ENCODE results near the gene TSSC4.
"Not testable (repeated sequence)": the region's sequence is repeated elsewhere in the genome, so short reads cannot be mapped to it uniquely, and the experiment has no call there.

The TSSC4 gene

DNA sequence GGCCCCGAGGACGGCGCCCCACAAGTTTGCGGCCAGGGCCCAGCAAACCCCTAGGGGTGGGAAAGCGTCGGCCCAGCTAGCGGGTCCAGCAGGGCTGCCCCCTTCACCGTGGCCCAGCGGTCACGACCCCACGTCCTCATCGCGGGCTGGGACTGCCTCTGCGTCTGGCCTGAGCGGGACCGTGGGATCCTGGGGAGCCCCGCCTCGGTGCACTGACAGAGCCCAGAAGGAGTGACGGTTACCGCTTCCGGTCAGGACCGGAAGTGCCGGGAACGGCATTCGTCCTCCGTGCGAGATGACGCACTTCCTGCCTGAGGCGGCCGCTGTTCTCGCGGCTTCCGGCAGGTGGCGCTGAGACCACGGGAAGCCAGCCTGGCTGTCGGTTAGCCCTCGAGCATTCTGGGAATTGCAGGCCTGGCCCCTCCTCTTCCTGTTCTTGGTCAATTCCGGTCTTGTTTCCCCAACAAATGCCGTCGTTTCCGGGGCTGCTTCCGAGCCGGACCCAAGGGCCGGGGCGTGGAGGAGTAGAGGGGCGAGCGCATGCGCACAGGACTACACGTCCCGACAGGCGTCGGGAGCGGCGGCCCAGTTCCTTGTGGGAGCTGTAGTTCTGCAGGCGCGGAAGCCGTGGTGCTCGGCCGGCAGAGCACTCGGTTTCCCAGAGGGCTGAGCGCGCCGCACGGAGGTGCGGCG is at the start of gene TSSC4:
Gene TSSC4 (plus strand): TSS at position 682 of the 693 bp plus-strand sequence. CDS start 1,884 bp downstream, outside the sequence.
- DNase-seq = peak; percentile 99

DNA sequence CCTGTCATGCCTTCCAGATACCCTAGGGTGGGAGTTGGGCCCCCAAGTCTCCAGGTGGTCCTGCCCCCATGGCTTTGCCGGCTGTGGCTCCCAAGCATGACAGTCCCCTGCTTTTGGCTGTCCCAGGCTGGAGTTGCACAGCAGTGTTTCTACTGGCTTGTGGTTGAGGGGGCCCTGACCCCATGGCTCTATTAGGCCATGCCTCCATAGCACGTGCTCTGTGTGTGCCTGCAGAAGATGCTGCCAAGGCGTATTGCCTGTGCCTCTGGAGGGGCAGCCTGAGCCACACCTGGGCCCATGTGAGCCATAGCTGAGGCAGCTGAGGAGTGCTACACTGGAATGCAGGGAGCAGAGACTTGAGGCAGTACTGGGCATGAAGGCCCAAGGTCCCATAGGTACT is 48.8 kb upstream of the TSSC4 start:
- no peak for DNase-seq

DNA sequence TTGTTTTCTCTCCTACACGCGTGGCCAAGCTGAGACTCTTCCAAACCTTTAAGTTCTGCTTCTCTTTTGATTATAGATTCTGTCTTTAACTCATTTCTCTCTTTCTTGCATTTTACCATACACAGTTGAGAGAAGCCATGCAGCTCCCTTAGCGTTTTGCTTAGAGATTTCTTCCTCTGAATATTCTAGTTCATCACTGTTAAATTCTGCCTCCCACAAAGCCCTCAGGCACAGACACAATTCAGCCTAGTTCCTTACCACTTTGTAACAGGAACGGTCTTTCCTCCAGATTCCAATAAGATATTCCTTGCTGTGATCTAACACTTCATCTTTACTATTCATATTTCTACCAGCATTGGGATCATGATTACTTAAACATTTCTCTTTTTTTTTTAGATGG is 48.1 kb upstream of the TSSC4 start:
- no peak for DNase-seq

DNA sequence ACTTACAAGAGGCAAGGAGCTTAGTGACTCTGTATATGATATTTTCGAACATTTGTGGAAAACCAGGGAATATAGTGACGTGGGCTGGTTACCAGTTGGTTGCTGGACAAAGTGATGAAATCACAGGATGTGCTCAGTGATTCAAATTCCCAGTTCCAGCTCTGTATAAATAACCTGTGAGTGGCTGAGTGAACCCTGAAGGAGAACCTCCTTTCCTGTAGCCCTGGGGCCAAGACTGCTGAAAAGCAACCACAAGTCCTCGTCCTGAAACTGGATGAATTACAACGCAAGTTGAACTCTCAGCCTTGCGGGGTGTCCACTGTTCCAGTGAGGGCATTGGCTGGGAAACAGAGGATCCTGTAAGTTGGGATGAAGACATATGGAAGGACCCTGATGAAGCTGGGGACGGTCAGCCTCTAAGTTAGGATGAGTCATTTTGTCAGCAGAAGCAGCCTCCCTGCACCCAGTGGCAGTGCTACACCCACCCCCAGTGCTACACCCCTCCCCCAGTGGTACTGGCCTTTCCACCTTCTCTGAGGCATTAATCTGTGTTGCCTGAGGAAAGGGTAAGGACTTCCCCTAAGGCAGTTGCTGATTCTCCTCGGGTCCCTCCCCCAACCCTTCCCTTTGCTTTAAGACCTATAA is 45.4 kb upstream of the TSSC4 start:
- no peak for DNase-seq

DNA sequence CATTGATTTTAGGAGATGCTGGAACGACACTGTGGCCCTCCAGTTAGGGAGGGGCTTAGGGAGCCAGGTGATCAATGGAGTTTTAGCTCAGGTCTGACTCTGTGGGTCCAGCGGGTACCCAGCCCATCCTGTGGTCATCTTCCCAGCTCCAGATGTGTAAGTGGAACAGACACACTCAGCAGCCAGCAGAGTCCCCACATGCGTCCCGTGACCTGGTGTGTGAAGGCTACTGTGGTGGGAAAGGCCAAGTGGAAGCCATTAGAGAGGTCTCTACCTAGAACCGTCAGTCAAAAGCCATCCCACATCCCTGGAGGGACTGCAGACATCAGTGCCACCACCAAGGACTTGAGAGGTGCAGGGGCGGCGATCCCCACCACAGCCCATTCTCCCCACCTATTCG is 43.3 kb upstream of the TSSC4 start:
- no peak for DNase-seq

DNA sequence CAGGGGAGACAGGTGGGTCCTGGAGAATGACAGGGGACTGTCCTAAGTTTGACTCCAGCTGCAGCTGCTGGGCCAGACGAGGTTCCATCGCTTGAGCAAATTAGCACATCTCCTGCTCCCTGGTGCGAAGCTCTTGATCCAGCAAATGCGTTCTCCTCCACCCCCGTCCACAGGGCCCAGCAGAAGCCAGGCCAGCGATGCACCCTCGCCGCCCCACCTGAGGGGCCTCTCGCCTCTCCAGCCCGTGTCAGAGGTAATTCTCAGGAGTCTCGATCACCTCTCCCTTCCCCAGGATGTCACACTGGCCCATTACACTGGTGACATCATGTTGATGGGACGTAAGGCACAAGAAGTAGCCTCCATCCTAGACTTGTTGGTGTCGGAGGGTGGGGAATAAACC is 42.9 kb upstream of the TSSC4 start:
- DNase-seq = not testable (repeated sequence)

DNA sequence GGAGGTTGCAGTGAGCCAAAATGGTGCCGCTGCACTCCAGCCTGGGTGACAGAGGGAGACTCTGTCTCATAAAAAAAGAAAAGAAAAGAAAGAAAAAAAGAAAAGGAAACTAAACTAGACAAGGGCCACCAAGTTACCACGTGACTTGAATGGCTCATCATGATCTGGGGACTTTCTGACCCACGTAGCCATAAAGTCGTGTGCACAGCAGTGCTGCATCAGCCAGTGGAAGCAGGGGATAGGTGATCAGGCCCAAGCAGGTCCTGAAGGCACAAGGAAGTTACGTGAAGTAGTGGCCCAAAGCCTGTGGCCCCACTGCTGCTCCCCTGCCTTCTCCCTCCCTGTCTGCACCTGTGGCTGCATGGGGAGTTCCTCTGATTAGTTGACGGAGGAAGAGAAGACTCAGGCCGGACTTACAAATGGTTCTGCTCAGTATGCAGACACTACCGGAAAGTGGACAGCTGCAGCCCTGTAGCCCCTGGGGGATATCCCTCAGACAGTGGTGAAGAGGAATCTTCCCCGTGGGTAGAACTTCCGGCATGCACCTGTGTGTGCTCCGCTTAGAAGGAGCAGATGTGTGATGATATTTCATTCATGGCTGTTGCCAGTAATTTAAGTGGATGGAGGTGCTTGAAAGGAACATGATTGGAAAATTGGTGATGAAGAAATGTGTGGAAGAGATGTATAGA is 41.7 kb upstream of the TSSC4 start:
- DNase-seq = no peak

DNA sequence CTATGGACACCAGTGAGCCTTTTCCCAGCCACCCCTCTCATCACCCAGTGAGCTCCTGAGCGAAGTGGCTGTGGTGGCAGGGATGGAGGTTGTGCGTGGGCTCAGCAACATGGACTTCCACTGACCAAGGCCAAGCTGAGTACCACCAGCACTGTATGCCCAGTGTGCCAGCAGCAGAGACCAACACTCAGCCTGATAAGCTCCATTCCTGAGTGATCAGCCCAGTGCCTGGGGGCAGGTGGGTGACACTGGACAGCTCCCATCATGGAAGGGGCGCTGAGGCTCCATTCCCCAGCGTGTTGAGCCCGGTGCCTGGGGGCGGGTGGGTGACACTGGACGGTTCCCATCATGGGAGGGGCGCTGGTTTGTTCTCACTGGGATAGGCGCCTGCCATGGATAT is 41.0 kb upstream of the TSSC4 start:
- no peak for DNase-seq

DNA sequence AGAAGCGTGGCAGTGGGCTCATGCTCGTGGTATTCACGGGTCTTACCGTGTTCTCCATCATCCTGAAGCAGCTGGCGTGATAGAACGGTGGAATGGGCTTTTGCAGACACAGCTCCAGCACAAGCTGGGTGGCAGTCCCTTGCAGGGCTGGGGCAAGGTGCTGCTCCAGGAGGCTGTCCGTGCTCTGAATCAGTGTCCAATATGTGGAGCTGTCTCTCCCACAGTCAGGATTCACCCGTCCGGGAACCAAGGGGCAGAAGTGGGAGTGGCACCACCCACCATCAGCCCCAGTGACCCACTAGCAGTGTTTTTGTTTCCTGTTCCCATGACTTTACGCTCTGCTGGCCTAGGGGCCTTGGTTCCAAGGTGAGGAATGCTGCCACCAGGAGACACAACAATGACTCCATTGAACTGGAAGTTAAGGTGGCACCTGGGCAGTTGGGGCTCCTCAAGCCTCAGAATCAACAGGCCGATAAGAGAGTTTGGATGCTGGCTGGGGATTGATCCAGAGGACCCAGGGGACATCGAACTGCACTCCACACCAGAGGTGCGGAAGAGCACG is 40.4 kb upstream of the TSSC4 start:
- DNase-seq = no peak

DNA sequence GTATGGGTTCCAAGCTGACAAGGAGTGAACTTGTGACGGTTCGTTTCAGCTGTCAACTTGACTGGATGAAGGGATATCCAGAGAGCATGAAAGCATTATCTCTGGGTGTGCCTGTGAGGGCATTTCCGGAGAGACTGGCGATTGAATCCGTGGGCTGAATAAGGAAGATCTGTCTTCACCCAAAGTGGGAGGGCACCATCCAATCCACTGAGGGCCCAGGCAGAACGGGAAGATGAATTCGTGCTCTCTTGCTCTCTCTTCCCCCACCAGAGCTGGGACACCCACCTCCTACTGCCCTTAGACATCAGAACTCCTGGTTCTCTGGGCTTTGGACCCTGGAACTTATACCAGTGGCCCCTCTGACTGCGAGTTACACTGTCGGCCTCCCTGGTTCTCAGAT is 39.0 kb upstream of the TSSC4 start:
- DNase-seq = no peak

DNA sequence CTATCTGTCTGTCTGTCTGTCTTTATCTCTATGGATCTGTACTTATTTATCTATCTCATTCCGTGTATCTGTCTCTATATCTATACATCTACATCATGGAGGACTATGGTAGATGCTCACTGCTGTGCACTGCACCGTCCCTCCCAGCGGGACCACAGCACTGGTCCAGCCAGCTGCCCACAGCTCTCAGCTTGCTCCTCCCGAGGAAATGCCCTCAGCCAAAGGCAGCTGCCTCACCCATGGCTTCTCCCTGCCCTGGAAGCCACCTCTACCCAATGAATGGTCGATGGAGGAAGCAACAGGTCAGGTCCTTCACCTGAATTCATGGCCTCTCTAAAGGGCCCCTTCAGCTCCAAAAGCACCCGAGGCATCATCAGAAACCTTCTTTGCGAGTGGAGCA is 38.1 kb upstream of the TSSC4 start:
- DNase-seq = no peak

DNA sequence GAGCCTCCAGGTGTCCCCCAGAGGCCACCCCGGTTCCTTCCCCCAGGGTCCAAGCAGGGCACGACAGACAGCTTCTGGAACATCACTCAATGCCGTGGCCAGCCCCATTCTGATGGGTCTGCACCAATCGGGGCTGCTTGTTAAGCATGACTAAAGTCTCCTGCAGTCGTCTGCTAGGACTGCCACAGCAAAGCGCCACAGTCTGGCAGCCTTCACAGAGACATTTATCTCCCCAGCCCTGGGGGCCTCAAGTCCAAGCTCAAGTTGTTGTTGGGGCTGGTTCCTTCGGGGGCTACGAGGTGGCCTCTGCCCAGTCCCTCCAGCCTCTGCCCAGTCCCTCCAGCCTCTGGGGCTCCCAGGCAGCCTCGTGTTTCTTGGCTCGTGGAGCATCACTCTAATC is 37.4 kb upstream of the TSSC4 start:
- no peak for DNase-seq

DNA sequence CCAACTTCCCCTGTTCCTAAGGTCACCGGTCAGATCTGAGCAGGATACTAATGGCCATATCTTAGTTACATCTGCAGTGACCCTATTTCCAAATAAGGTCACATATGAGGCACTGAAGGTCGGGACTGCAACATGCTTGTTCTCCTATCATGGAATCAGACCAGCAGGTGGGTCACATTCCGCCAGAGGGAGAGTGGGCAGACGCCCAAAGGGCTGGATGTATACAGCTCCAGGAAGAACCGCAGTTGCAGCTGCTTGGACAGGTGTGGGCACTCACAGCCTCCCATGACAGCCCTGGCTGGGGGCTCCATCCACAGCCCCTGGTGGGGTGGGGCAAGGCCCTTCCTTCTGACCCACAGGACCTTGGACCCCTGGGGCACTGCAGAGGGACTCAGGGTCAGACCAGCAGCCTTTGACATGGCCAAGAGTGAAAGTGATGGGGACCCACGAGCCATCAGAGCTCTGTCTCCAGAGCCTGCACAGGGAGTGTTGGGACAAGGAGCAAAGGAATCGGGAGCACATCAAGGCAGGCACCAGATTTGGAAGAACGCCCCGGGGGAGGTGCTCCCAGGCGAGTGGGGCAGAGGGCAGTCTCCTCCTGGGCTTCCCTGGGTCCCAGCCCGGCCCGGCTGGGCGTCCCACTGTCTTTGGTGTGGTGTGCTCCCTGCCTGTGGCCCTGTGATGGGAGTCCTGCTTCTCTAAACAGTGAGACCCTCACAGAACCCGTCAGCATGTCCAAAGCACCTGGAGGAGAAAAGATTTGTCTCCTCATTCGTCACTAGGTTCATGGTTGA is 36.8 kb upstream of the TSSC4 start:
- DNase-seq = no peak

DNA sequence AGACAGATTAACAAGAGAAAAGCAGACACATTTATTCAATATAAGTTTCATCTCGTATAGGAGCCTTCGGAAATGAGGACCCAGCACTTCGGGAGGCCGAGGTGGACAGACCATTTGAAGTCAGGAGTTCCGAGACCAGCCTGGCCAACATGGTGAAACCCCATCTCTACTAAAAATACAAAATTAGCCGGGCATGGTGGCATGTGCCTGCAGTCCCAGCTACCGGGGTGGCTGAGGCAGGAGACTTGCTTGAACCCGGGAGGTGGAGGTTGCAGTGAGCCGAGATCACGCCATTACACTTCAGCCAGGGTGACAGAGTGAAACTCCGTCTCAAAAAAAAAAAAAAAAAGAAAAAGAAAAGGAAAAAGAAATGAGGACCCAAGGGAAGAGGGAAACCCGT is 36.2 kb upstream of the TSSC4 start:
- DNase-seq = not testable (repeated sequence)

DNA sequence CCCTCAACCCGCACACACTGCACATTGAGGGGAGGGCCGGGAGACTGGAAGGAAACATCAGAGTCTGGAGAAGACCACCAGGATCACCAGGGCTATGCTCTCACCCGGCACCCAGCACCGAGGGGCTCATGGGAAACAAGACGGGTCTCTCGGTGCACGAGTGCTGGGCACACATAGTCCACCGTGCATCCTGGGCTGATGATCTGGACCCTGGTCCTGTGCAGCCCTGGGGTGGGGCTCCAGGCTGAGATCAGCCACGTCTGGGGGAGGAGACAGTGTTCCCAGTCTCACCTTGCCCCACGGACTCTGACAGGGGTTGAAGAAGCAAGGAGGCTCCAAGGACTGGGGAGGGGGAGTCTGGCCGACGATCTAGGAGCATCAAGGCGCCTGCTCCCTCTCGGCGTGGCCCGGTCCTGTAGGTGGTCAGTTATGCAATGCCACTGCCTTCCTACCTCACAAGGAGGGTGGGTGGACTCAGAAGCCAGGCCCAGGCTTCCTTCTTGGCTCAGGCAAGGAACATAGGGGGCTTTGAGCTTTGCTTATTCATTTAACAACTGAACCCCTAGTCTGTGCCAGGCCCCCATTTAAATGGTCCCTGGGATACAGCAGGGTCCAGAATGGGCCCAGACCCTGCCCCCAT is 34.9 kb upstream of the TSSC4 start:
- no peak for DNase-seq

DNA sequence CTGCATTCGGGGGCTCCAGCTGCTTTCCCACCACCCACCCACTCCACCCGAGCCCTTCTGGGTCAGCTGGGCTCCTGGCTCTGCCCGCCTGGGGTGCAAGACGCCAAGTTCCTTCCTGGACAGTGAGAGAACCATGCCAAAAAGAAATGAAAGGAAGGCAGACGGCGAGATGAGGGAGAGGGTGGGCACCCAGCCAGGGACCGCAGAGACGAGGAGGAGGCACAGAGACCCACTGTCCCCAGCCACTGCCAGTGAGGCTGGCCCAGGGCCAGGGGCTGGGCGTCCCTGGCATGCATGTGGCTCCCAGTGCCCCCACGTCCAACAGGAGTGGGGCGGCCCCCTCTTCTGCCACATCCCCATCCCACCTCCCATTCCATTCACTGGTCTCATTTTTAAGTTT is 34.3 kb upstream of the TSSC4 start:
- no peak for DNase-seq

DNA sequence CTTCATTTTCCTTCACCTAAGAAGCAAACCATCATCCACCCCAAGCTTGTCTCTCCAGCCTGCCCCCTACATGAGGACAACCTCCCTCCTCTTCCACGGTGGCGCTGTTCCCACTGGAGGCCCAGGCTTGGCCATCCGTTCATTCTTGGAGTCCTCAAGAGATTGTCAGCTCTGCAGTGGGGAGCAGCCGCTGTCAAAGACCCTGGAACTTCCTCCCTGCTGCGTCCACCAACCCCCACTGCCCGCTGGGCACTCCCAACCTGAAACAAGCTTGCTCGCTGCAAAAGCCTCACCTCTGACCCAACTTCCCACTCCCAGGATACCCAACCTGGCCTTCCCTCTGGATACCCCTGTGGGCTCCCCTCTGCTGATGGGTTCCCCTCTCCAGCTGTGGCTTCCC is 33.8 kb upstream of the TSSC4 start:
- no peak for DNase-seq

DNA sequence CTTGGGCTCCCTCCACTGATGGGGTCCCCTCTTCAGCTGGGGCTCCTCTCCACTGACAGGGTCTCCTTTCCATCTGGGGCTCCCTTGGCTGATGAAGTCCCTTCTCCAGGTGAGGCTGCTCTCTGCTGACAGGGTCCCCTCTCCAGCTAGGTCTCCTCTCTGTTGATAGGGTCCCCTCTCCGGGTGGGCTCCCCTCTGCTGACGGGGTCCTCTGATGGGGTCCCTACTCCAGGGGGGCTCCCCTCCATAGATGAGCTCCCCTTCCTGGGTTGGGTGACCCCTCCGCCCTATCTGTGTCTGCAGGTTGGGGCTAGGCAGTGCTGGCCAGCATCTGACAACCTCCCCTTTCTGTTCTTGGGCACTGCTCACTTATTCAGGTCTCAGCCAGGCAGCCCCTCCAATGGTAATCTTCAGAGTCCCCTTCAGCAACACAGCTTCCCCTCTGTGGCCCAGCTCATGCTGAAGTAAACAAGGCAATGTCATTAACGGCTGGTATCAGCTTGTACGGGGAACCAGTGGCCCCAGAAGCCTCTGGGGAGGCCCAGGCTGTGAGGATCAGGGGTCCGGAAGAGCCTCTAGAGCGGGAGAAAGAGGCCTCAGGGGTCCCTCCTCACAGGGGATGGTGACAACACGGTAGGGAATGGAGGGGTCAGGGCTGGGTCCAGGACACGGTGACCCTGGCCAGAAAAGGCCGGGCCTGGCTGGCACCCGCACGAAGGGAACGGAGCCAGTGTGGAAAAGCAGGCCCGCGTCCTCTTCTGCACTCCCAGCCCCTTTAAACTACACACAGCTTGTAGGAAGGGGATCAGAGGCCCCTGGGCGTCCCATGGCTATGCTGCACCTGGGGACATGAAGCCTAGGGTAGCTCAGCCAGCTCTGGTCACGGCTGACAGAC is 33.0 kb upstream of the TSSC4 start:
- no peak for DNase-seq

DNA sequence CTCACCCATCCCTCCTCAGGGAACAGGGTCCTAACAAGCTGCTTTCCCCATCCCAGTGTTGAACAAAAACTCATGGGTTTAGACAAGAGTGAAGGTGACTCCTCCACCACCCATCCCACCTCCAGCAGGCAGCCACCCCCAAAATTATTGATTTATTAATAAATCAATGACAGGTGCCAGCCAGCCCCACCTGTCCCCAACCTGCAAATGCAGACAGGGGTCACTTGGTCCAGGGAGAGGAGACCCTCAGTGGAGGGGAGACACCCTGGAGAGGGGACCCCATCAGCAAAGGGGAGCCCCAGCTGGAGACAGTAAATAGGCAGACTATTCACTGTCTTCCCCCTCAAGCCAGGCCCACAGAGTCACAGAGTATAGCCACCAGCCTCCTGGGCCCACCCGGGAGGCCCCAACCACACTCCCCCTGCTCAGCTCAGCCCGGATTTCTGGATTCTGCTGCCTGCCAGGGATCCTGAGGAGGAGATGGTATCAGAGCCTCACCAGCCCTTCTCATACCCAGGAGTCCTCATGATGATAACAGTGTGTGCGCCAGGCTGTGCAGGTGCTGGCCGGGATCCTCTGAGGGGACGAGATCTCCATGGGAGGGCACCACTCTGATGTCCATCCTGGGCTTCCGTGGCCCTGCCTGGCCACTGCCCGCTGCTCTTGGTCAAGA is 32.2 kb upstream of the TSSC4 start:
- no peak for DNase-seq

DNA sequence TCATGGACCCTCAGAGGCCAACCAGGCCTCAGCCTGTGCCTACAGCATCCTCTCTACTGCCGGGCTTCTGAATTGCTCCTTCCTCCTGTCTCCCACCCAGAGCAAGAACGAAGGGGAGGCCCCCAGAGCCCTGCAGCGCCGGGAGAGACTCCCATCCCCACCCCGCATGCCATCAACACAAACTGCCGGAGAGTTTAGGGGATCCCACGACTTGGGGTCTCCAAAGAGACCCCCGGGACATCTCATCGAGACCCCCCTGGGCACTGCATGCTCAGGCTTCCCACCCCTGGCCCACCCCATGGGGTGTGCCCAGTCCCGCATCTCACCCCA is 31.7 kb upstream of the TSSC4 start:
- DNase-seq = no peak

DNA sequence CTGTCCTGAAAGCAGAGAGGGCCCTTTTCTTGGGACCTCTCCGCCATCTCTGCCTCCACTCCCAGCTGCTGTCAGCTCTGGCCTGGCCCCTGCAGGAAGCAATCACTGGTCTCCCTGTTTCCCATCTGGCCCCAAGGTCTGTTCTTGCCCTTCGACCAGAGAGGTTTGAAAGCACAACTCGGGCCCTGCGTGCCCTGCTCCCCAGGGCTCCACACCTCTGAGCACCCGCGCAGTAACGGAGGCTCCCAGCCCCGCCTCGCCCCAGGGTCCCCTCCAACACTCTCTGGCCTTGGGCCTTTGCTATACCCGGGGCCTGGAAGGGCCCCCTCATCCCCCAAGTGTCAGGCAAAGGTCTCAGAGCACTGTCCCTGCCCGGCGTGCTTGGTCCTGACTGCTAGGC is 31.2 kb upstream of the TSSC4 start:
- no peak for DNase-seq

Data from stimulated activated CD4-positive, alpha-beta T cell treated with anti-CD3 and anti-CD28 coated beads, Interleukin-4, amount 100 ng/mL, for 24 hours (primary cell).